ENCODE data around the gene GPR21. TPM values are rescaled to one million over a fixed set of nuclear protein-coding genes. Genes with fewer than 3 reads are reported as not detected.

The GPR21 gene
- total RNA-seq, 6 experiments from 2014 or later = 0.44 to 0.68 (median 0.54) TPM; not detected in 2

- TF ChIP-seq CTCF (IDR thresholded peaks at IDR 0.05) (no peak), POLR2A (IDR thresholded peaks at IDR 0.05) (no peak)
- Histone ChIP-seq H3K27me3 (no peaks in the 10 kb centered on the region), H3K27ac (peak overlapping the region in 2 of 3 donors; percentile 71 to 75), H3K36me3 (peaks cover 0 to 5% (median 4%) of the 10 kb centered on the region in 4 donors), H3K4me3 (no peak overlapping the region), H3K9me3 (no peaks in the 10 kb centered on the region), H3K4me1 (peaks cover 0 to 45% (median 11%) of the 10 kb centered on the region in 4 donors)
- 77% methylated on average over 3 of the region's 3 CpGs for WGBS (ENCODE audit: insufficient coverage, low coverage, low lambda C conversion rate, missing lambda C conversion rate)
- ATAC-seq (no peak), DNase-seq (no peak)
- intact Hi-C loops (cut with DNase I) = no loop called here
Measured at GRCh38 chr9:123011380-123011779, 22.1 kb upstream of the GPR21 start.

- Histone ChIP-seq H3K9me3 (no peaks in the 10 kb centered on the region), H3K4me1 (peaks cover 0 to 45% (median 11%) of the 10 kb centered on the region in 4 donors), H3K27me3 (no peaks in the 10 kb centered on the region), H3K4me3 (no peak overlapping the region), H3K36me3 (peaks cover 0 to 5% (median 4%) of the 10 kb centered on the region in 4 donors), H3K27ac (peak overlapping the region in 2 of 3 donors; percentile 71 to 75)
- no peak for DNase-seq
- intact Hi-C loops (cut with DNase I) = no loop called here
- TF ChIP-seq POLR2A (IDR thresholded peaks at IDR 0.05) (no peak), CTCF (IDR thresholded peaks at IDR 0.05) (no peak)
- 48% methylated on average over 3 of the region's 3 CpGs for WGBS (ENCODE audit: insufficient coverage, low coverage, low lambda C conversion rate, missing lambda C conversion rate)
- ATAC-seq = peak; percentile 84 to 93 (median 90)
Measured at GRCh38 chr9:123011878-123012528, 21.5 kb upstream of the GPR21 start.

GRCh38 chr9:123016631-123017030 is 16.8 kb upstream of the GPR21 start:
- DNase-seq (no peak), ATAC-seq (no peak)
- no peak overlapping the region for H3K27ac ChIP-seq
- WGBS (ENCODE audit: insufficient coverage, low coverage, low lambda C conversion rate, missing lambda C conversion rate) = 95% methylated on average over 1 of the region's 1 CpG
- intact Hi-C loops (cut with DNase I) = no loop called here
- H3K36me3 ChIP-seq = peaks cover 0 to 10% (median 5%) of the 10 kb centered on the region in 4 donors
- no peaks in the 10 kb centered on the region for H3K27me3 ChIP-seq
- no peak overlapping the region for H3K4me3 ChIP-seq
- peaks cover 0 to 10% (median 4%) of the 10 kb centered on the region in 4 donors for H3K4me1 ChIP-seq
- no peak for TF ChIP-seq POLR2A (IDR thresholded peaks at IDR 0.05)
- no peak for TF ChIP-seq CTCF (IDR thresholded peaks at IDR 0.05)
- H3K9me3 ChIP-seq = no peaks in the 10 kb centered on the region

GRCh38 chr9:123020796-123021195 is 12.7 kb upstream of the GPR21 start:
- DNase-seq = no peak
- H3K36me3 ChIP-seq = peaks cover 0 to 22% (median 3%) of the 10 kb centered on the region in 4 donors
- H3K4me1 ChIP-seq = no peaks in the 10 kb centered on the region
- 61% methylated on average over 2 of the region's 2 CpGs for WGBS (ENCODE audit: insufficient coverage, low coverage, low lambda C conversion rate, missing lambda C conversion rate)
- intact Hi-C loops (cut with DNase I) = no loop called here
- no peak for TF ChIP-seq POLR2A (IDR thresholded peaks at IDR 0.05)
- no peak for TF ChIP-seq CTCF (IDR thresholded peaks at IDR 0.05)
- H3K4me3 ChIP-seq = no peak overlapping the region
- no peak for ATAC-seq
- no peaks in the 10 kb centered on the region for H3K9me3 ChIP-seq
- no peak overlapping the region for H3K27ac ChIP-seq
- H3K27me3 ChIP-seq = no peaks in the 10 kb centered on the region
